Mucosa of stomach (tissue), 1 donor: ENCODE results near the gene FBXL4.
A peak's percentile ranks its signal among the peaks of the same experiment; 100 is the strongest.

Experiments
- H3K27me3 ChIP-seq: one replicate; pipeline ENCODE4 v1.7.0; 2013; ENCODE audit warnings: mild to moderate bottlenecking, low read length; ENCODE audit not compliant: control insufficient read depth, insufficient read depth
- H3K36me3 ChIP-seq: one replicate; pipeline ENCODE4 v1.7.0; 2013; ENCODE audit warnings: low read length; ENCODE audit not compliant: control insufficient read depth, insufficient read depth
- H3K4me1 ChIP-seq: one replicate; pipeline ENCODE4 v1.7.0; 2013; ENCODE audit warnings: mild to moderate bottlenecking, low read length; ENCODE audit not compliant: control insufficient read depth, insufficient read depth
- H3K4me3 ChIP-seq: one replicate; pipeline ENCODE4 v1.7.0; 2013; ENCODE audit warnings: low read length
- H3K9ac ChIP-seq: one replicate; pipeline ENCODE4 v1.7.0; 2013; ENCODE audit warnings: mild to moderate bottlenecking, low read length, moderate library complexity
- H3K9me3 ChIP-seq: one replicate; pipeline ENCODE4 v1.7.0; 2013; ENCODE audit warnings: mild to moderate bottlenecking, low read length, moderate library complexity; ENCODE audit not compliant: control insufficient read depth
- donor health status: Pancreatic carcinoma.

The FBXL4 gene

DNA sequence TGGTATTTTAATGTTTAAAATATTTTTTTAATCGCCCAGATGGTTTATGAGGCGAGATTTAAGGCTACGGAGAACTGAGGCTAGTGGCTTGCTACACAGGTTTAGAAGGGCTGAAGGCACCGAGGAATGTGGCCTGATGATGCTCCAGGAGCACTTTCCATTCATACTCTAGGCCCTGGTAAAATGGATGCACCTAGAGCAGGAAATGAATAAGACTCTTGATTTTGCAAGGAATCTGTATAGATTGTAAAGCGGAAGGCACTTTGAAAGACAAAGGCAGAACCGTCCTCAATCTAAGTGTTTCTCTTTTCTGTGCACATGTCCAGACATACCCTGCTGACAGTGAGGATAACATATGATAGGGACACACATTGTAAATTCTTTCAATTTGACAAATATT lies 83.2 kb downstream of the FBXL4 start:
- no peak overlapping the region for H3K9ac ChIP-seq
- H3K4me1 ChIP-seq: no peaks in the 10 kb centered on the region
- no peaks in the 10 kb centered on the region for H3K9me3 ChIP-seq
- H3K4me3 ChIP-seq: no peak overlapping the region
- no peaks in the 10 kb centered on the region for H3K27me3 ChIP-seq
- H3K36me3 ChIP-seq: no peaks in the 10 kb centered on the region

DNA sequence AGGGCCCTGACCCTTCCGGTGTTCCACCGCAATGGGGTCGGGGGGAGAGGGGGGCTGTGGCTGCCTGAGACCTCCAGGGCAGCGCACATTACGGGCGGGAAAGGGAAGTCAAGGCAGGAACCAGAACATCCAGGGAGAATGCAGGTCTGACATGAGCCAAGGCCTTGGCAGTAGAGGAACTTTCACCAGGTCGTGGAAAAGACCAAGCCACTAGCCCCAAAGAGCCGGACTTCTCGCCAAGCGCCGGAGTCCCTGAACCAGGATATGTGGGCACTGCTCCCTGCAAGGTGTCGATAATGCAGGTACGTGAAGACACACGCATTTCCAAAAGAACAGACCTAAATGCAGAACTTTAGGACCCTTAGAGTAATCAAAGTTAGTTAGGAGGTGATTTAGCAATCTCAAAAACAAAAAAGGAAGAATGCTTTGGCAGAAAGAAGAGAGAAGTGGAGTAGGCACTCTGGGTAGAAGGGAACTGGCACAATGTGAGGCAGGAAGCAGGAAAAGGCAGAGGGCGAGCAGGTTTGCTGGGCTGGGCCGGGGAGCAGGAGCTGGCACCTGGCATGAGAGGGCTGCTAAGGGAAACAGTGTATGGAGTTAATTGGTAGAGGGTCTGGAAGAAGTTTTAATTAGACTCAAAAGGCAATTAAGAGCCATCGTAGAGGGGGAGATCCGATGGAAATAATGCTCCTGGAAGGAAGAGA lies 99.1 kb downstream of the FBXL4 start:
- H3K36me3 ChIP-seq: no peaks in the 10 kb centered on the region
- H3K27me3 ChIP-seq: peaks cover 59% of the 10 kb centered on the region
- no peak overlapping the region for H3K4me3 ChIP-seq
- H3K4me1 ChIP-seq: peaks cover 24% of the 10 kb centered on the region
- H3K9ac ChIP-seq: no peak overlapping the region
- no peaks in the 10 kb centered on the region for H3K9me3 ChIP-seq

DNA sequence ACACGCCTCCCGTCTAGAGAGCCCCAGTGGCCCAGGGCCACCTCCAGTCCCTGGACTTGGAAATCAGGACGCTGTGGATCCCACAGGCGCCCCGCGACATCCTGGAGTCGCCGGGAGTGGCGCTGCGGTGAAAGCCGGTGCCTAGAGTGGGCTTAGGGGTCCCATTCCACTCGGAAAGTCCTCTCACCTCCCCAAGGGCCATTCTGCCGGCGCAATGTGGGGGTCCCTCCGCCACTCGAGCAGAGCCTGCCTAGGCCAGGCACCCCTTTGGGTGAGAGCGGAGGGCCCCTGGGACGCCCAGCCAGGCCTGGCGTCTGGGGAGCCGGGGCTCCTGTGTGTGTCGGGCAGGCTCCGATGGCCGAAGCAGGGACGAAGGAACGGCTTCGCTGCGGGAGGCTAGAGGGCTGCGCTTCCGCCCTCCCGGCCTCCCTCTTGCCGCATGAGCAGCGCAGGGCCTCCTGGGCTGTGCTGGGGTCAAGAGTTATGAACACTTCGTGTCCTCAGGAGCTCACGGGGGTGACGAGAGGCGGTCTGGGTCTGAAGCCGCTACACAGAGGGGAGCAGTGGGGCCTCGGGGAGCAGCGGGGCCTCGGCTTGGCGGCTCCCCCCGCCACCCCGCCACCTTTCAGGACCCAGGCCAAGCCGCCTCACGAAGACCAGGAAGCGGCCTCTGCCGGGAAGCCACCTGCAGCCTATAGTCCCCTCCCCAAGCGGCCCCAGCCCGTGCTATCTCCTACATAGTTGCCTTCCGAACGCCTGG lies 99.8 kb downstream of the FBXL4 start:
- Histone ChIP-seq H3K27me3 (peaks cover 66% of the 10 kb centered on the region), H3K4me1 (peaks cover 24% of the 10 kb centered on the region), H3K9ac (peak overlapping the region; percentile 15), H3K9me3 (no peaks in the 10 kb centered on the region), H3K36me3 (no peaks in the 10 kb centered on the region), H3K4me3 (no peak overlapping the region)

DNA sequence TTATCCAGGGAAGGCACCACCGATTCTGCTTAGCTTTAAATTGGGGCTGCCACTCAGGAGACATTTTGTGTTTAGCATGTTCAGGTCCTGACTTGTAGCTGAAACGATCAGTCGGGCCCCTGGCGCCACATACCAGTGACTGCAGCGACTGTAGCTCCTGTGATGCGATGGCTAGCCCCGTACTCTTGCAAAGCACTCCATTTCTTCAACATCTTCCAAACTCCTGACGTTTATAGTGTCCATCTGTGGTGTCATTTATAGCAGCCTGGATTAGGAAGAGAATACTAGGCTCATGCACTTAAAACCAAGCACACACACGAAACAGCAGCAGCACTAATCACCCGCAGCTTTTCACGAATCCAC lies 100.3 kb downstream of the FBXL4 start:
- Histone ChIP-seq H3K9me3 (no peaks in the 10 kb centered on the region), H3K36me3 (no peaks in the 10 kb centered on the region), H3K27me3 (peaks cover 71% of the 10 kb centered on the region), H3K4me3 (no peak overlapping the region), H3K9ac (no peak overlapping the region), H3K4me1 (peaks cover 24% of the 10 kb centered on the region)

DNA sequence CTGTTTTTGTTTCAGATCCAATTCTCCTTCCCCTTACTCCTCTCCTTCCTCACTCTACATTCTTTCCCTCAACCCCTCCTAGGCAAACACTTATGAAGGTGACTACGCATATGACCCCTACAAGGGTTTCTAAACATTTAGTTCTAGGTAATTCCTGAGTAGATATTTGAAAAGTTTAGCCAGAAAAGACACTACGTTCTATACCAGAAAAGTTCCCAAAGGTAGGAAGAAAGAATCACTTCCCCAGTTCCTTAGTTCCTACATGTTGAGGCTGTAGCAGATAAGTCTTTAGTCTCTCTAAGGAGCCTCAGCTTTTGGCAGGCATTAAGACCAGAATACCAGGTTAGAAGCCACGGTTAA lies 101.7 kb downstream of the FBXL4 start:
- peaks cover 24% of the 10 kb centered on the region for H3K4me1 ChIP-seq
- no peak overlapping the region for H3K4me3 ChIP-seq
- peaks cover 84% of the 10 kb centered on the region for H3K27me3 ChIP-seq
- H3K9me3 ChIP-seq: no peaks in the 10 kb centered on the region
- no peak overlapping the region for H3K9ac ChIP-seq
- H3K36me3 ChIP-seq: no peaks in the 10 kb centered on the region

DNA sequence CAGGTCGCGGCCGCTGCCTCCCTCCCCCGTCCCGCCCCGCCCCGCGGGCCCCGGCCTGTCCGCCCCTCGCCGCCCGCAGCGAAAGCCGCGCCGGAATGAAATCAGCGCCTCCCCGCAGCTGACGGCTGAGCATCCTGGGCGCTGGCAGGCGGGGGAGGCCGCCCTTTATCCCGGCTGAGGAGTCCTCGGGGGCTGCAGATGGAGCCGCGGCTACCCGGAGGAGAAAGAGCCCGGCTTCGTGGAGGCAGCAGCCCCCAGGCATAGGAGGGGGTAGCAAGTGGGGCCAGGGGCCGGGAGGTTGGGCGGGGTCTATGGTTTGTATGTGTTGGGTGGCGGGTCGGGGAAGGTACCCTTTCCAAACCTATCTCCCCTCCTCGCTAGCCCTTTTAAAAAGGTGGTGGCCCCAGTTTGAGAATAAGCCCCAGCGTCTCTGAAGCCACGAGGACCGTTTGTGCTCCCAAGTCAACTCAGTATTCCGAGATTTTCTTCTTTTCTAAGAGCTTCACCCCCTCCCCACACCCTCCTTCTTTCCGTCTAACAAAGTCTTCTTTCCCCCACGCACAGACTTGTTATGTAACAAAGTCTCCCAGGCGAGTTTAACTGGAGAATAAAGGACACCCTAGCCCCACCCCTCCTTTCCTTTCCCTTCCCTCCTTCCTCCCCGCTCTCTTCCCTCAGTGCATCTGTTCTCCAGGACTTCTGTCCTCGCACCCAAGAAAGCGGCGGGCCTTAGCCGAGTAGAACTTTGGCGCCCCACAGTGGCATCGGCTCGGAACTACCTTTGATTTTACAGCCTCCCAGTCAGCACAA lies 102.3 kb downstream of the FBXL4 start:
- Histone ChIP-seq H3K4me3 (no peak overlapping the region), H3K4me1 (peaks cover 24% of the 10 kb centered on the region), H3K27me3 (peaks cover 87% of the 10 kb centered on the region), H3K9ac (no peak overlapping the region), H3K36me3 (no peaks in the 10 kb centered on the region), H3K9me3 (no peaks in the 10 kb centered on the region)

DNA sequence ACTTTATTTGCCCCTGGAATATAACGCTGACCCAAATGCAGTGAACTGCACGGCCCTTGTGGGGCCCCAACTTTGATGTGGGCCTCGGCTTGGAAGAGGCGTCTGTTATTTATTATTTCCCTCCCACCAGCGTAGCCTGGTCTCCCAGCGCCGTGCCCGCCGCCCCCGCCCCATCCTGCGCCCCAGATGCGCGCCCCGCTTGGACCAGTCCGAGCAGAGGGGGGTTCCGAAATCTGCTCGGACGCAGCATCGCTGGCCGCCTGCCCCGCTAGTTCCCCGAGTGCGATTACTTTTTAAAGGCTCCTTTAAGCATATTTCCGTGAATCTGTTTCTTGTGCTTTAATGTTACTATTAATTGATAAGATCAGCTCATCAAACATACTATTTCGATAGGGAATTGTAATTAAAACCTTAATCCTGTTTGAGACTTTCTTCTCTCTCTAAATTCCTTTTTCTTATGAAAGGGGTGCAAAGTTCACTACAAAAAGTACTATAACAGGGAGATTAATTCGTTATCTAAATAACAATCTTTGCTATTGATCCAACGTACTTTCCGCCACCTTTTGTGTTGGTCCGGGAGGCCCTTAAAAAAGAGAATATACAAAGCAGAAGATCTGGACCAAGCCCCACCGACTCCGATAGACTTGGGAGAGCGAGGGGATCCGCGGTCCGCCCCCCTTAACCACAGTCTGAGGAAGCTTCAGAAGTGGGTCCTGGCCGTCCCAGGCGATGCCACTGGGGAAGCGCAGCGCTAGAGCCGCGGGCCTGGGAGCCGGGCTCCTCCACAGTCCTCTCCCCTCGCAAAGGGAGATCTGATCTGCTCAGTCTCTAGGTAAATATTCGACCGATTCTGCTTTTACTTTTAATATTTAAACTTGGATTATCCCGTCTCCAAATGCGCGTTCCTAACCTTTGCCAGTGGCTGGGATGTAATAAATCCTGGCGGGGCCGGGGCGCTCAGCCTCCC lies 103.2 kb downstream of the FBXL4 start:
- no peaks in the 10 kb centered on the region for H3K9me3 ChIP-seq
- no peaks in the 10 kb centered on the region for H3K36me3 ChIP-seq
- H3K9ac ChIP-seq: no peak overlapping the region
- no peak overlapping the region for H3K4me3 ChIP-seq
- peaks cover 24% of the 10 kb centered on the region for H3K4me1 ChIP-seq
- H3K27me3 ChIP-seq: peaks cover 96% of the 10 kb centered on the region

DNA sequence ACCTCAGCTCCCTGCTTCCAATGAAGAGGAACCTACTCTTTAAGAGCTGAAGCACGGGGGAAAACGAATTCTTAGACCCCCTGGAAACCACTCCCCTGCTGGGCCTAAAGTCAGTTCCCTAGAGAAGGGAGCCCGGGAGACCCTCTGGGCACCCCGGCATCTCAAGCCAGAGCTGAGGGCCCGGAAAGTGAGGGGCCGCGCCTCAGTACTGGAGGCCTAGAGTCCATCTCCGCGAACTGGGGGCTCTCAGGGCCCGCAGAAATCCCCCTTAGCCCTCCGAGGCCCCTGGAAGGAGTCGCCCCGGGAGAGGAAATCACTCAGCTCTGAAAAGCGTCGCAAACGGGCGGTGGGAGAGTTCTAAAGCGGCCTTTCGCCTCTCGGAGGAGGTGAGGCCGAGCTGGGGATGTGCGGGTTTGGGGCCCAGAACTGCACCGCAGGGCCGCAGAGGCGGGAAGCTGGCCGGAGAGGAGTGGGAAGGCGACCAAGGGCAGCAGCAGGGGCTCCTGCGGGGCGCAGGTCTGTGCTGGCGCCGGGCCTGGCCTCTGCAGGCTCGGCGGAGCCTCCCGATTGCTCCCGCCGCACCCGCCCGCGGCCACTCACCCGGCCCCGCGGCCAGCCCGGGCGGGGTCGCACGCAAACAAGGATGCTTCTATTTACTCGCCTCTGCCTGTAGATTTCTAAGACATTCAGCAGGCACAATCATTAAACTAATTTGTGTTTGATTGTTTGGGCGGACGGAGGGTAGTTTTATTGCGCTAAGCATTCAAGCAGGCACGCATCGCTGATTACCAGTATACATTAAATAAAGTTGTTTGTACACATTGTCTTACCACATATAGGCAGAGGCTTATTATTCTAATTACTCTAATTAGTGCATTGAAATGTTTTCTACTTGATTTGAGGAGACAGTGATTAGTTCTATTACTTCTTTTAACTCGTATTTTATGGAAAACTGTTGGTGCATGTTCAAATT lies 104.2 kb downstream of the FBXL4 start:
- Histone ChIP-seq H3K4me3 (no peak overlapping the region), H3K27me3 (peaks cover 96% of the 10 kb centered on the region), H3K9ac (no peak overlapping the region), H3K4me1 (peaks cover 24% of the 10 kb centered on the region), H3K9me3 (no peaks in the 10 kb centered on the region), H3K36me3 (no peaks in the 10 kb centered on the region)

DNA sequence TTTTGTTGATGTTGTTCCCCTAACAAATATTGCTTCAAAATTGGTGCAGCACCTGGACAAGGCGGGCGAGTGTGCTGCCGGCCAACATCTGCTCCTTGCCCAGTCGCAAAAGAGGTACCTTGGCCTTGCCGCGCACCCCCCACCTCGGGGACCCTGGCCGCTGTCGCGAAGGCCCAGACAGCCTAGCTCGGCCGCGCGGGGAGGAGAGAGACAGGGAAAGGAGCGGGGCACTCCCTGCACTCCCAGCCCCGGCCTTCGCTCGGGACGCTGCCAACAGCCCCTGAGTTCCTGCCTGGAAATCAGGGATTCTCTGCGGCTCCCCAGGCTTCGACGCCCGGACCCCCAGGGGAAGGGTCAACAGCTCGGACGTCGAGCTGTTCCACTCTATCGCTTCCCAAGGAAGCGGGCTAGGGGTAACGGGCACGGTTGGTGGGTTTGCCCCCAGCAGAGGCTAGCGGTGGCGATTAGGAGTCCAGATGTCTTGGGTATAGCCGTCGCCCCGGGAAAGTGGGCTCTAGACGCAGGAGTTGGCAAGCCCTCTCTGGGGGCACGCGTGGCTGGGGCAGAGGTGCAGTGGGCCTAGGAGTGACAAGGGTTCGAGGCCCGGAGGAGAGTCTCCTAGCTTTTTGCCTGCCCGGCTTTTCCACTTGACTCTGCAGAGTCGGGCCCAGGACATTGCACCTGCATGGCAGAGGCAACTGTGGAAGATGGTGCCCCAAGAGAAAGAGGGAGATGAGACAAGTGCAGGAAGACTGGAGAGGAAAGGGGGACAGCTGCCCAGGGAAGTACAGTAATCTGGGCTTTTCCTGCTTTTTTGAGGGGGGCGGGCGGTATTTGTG lies 105.2 kb downstream of the FBXL4 start:
- Histone ChIP-seq H3K27me3 (peaks cover 95% of the 10 kb centered on the region), H3K9ac (no peak overlapping the region), H3K9me3 (no peaks in the 10 kb centered on the region), H3K36me3 (no peaks in the 10 kb centered on the region), H3K4me1 (peaks cover 14% of the 10 kb centered on the region), H3K4me3 (no peak overlapping the region)

DNA sequence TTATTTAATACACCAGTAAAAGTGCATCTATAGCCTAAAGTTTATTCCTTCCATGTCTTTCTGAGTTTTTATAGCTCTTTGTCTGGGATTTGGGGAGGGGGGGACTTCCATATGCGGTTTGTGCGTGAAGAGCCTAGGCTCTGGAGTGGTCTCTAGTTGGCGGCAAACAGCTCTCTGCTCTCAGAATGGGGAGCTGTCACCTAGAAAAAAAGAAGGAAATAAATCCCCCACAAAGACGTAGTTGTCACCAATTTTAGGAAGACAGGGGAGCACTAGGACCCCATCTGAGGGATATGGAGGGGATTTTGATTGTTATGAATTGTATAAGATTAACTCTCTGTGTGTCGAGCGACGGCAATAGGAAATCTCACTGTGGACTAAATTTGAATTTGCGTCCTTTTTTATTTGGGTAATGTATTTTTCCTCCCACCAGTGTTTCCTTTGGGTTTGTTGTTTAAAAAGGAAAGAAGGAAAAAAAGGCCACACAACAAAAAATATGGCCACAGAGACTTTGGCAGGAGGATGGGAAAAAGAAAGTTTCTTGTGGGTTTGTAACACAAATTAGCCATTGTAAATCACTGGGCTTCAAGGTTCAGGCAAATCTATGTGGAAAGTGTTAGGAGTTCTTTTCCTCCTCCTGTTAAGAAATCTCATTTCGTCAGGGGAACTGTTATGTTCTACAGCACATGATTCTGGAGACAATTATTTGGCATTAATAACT lies 106.0 kb downstream of the FBXL4 start:
- no peak overlapping the region for H3K9ac ChIP-seq

More for the DNA sequence above, 106.0 kb downstream of the FBXL4 start:
- no peaks in the 10 kb centered on the region for H3K36me3 ChIP-seq
- no peaks in the 10 kb centered on the region for H3K9me3 ChIP-seq
- peaks cover 95% of the 10 kb centered on the region for H3K27me3 ChIP-seq
- H3K4me3 ChIP-seq: no peak overlapping the region
- H3K4me1 ChIP-seq: peaks cover 16% of the 10 kb centered on the region
